Osteoblast (primary cell): ENCODE results near the gene RFXANK. TPM values are rescaled to one million over a fixed set of nuclear protein-coding genes. Genes with fewer than 3 reads are reported as not detected.
A peak's percentile ranks its signal among the peaks of the same experiment; 100 is the strongest.

Source experiments
- DNase-seq: peaks from one replicate; pipeline ENCODE4 v3.0.0; 2011; ENCODE audit warnings: low spot score, mixed read lengths; ENCODE audit not compliant: insufficient read length; ENCODE audit errors: missing footprints
- H2AFZ ChIP-seq: 2 replicates; pipeline ENCODE4 v1.6.0; 2011; ENCODE audit warnings: mild to moderate bottlenecking, low read length
- H3K27ac ChIP-seq: 2 replicates; pipeline ENCODE4 v1.5.1; 2011; ENCODE audit warnings: mild to moderate bottlenecking, low read depth, low read length, moderate library complexity
- H3K27me3 ChIP-seq: 2 replicates; pipeline ENCODE4 v1.6.0; 2012; ENCODE audit warnings: mild to moderate bottlenecking, control low read depth, inconsistent platforms, low read length, moderate library complexity; ENCODE audit not compliant: insufficient read depth
- H3K36me3 ChIP-seq: 2 replicates; pipeline ENCODE4 v1.5.1; 2011; ENCODE audit warnings: mild to moderate bottlenecking, low read length, control low read depth, moderate library complexity; ENCODE audit not compliant: insufficient read depth
- H3K4me1 ChIP-seq: 2 replicates; pipeline ENCODE4 v1.5.1; 2011; ENCODE audit warnings: mild to moderate bottlenecking, low read length, control low read depth, moderate library complexity; ENCODE audit not compliant: insufficient read depth
- H3K4me2 ChIP-seq: 2 replicates; pipeline ENCODE4 v1.6.0; 2011; ENCODE audit warnings: mild to moderate bottlenecking, low read length; ENCODE audit not compliant: insufficient read depth
- H3K4me3 ChIP-seq: fragments of 200-600 bp; sonication (generic); 3 replicates; pipeline ENCODE4 v1.5.1; 2012; ENCODE audit warnings: mild to moderate bottlenecking, low read length, inconsistent platforms; ENCODE audit not compliant: insufficient read depth
- H3K79me2 ChIP-seq: 2 replicates; pipeline ENCODE4 v1.6.0; 2012; ENCODE audit warnings: mild to moderate bottlenecking, low read length, control low read depth, inconsistent platforms; ENCODE audit not compliant: insufficient read depth
- H3K9me3 ChIP-seq: 2 replicates; pipeline ENCODE4 v1.5.1; 2011; ENCODE audit warnings: low read depth, low read length, control low read depth
- H4K20me1 ChIP-seq: 2 replicates; pipeline ENCODE4 v1.6.0; 2012; ENCODE audit warnings: mild to moderate bottlenecking, low read length, control low read depth; ENCODE audit not compliant: insufficient read depth
- CTCF ChIP-seq: IDR thresholded peaks from 2 replicates; pipeline ENCODE4 v1.5.1; 2011; ENCODE audit warnings: mild to moderate bottlenecking, low read depth, low read length, moderate library complexity; ENCODE audit errors: extremely low read depth
- total RNA-seq: library from RNA; depleted of rRNA; stranded (reverse); fragments of >200 nt; gene quantifications from 2 replicates; pipeline ENCODE4 v1.2.3, GENCODE V29; 2012

RFXANK gene
- total RNA-seq, 1 donor: 47.4 TPM

GRCh38 chr19:19176950-19177349 lies 15.1 kb upstream of the RFXANK start:
- H3K36me3 ChIP-seq: peaks cover 14% of the 10 kb centered on the region
- no peak overlapping the region for H3K4me3 ChIP-seq
- peak; percentile 65 for DNase-seq
- no peak for TF ChIP-seq CTCF
- H3K27me3 ChIP-seq: no peaks in the 10 kb centered on the region
- no peaks in the 10 kb centered on the region for H3K79me2 ChIP-seq
- H3K4me1 ChIP-seq: peaks cover 7% of the 10 kb centered on the region
- H2AFZ ChIP-seq: no peak overlapping the region
- no peaks in the 10 kb centered on the region for H4K20me1 ChIP-seq
- H3K4me2 ChIP-seq: no peak overlapping the region
- peaks cover 3% of the 10 kb centered on the region for H3K9me3 ChIP-seq
- H3K27ac ChIP-seq: no peak overlapping the region

GRCh38 chr19:19179548-19180441 lies 12.3 kb upstream of the RFXANK start:
- TF ChIP-seq CTCF: no peak
- Histone ChIP-seq H3K36me3 (peaks cover 25% of the 10 kb centered on the region), H3K4me3 (no peak overlapping the region), H2AFZ (no peak overlapping the region), H3K4me1 (no peaks in the 10 kb centered on the region), H3K4me2 (no peak overlapping the region), H3K9me3 (peaks cover 3% of the 10 kb centered on the region), H4K20me1 (no peaks in the 10 kb centered on the region), H3K79me2 (no peaks in the 10 kb centered on the region), H3K27me3 (no peaks in the 10 kb centered on the region), H3K27ac (no peak overlapping the region)
- peak; percentile 86 for DNase-seq

GRCh38 chr19:19181488-19181998 lies 10.5 kb upstream of the RFXANK start:
- Histone ChIP-seq H3K4me1 (no peaks in the 10 kb centered on the region), H3K36me3 (peaks cover 33% of the 10 kb centered on the region), H3K4me3 (no peak overlapping the region), H4K20me1 (peaks cover 6% of the 10 kb centered on the region), H3K27me3 (no peaks in the 10 kb centered on the region), H3K4me2 (no peak overlapping the region), H2AFZ (no peak overlapping the region), H3K79me2 (peaks cover 11% of the 10 kb centered on the region), H3K9me3 (peaks cover 3% of the 10 kb centered on the region), H3K27ac (no peak overlapping the region)
- no peak for TF ChIP-seq CTCF
- DNase-seq: peak; percentile 22

GRCh38 chr19:19185853-19186740 lies 6.0 kb upstream of the RFXANK start:
- peaks cover 7% of the 10 kb centered on the region for H4K20me1 ChIP-seq
- peaks cover 40% of the 10 kb centered on the region for H3K79me2 ChIP-seq
- peaks cover 25% of the 10 kb centered on the region for H3K36me3 ChIP-seq
- H3K4me3 ChIP-seq: no peak overlapping the region
- peaks cover 11% of the 10 kb centered on the region for H3K4me1 ChIP-seq
- DNase-seq: peak; percentile 86
- peak; percentile 67 for TF ChIP-seq CTCF
- H3K27me3 ChIP-seq: no peaks in the 10 kb centered on the region
- no peaks in the 10 kb centered on the region for H3K9me3 ChIP-seq
- H3K27ac ChIP-seq: no peak overlapping the region
- H2AFZ ChIP-seq: no peak overlapping the region
- H3K4me2 ChIP-seq: no peak overlapping the region
